Urothelium cell line (cell line): ENCODE data around the gene CMTM8.

Experiments used
- DNase-seq: peaks from one replicate; pipeline ENCODE4 v3.0.0; 2011; ENCODE audit warnings: low spot score, mixed read lengths
- FAIRE-seq: peaks from 2 replicates; lab custom pipeline; 2011; peaks lifted over from hg19 to GRCh38; lab: Jason Lieb, UNC

Gene CMTM8

GRCh38 chr3:32404714-32405113 is 166.2 kb downstream of the CMTM8 start:
- FAIRE-seq, result no peak

GRCh38 chr3:32405155-32405554 is 166.7 kb downstream of the CMTM8 start:
- no peak for DNase-seq
- FAIRE-seq, result no peak

More at GRCh38 chr3:32404714-32405113, 166.2 kb downstream of the CMTM8 start:
- DNase-seq, result no peak

DNA sequence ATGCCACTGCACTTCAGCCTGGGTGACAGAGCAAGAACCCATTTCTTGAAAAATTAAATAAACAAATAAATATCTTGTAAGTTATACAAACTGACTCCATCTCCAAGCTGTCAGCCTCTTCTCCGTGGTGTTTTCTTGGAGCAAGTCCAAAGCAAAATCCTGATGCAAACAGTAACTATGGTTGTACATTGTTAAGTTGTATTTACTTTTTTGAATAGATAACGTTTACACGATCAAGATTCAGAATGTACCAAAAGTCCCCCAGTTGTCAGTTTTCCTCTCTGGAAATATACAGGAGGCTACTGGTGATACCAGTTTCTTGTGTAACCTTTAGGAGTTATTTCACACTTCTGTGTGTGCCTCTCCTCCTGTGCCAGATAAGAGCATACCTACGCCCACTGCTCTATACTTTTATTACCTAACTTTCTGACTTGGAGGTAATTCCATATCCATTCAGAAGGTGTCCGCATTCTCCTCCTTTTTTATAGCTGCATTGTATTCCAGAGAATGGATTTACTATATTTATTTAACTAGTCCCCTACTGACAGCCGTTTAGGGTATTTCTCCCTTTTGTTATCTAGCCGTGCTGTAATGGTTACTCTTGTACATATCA is 167.3 kb downstream of the CMTM8 start:
- no peak for DNase-seq
- no peak for FAIRE-seq

GRCh38 chr3:32406486-32407408 is 168.3 kb downstream of the CMTM8 start:
- no peak for DNase-seq
- no peak for FAIRE-seq

GRCh38 chr3:32410367-32411246 is 172.1 kb downstream of the CMTM8 start:
- DNase-seq, result no peak
- FAIRE-seq, result no peak

- FAIRE-seq, result no peak
- DNase-seq, result no peak
Measured at GRCh38 chr3:32411442-32411841, 173.0 kb downstream of the CMTM8 start.

DNA sequence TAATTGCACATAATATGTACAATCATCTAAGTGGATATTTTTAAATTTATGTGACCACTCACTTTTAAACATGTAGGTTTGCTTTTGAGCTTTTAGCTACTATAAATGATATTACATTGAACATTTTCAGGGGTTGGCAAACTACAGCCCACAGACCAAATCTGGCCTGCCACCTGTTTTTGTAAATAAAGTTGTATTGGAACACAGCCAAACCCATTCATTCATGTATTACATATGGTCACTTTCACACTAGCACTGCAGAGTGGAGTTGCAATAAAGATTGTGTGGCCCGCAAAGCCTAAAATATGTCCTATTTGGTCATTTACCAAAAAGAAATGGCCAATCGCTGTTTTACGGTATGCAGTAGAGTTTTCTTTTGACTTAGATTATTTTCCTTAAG is 174.4 kb downstream of the CMTM8 start:
- no peak for FAIRE-seq

DNA sequence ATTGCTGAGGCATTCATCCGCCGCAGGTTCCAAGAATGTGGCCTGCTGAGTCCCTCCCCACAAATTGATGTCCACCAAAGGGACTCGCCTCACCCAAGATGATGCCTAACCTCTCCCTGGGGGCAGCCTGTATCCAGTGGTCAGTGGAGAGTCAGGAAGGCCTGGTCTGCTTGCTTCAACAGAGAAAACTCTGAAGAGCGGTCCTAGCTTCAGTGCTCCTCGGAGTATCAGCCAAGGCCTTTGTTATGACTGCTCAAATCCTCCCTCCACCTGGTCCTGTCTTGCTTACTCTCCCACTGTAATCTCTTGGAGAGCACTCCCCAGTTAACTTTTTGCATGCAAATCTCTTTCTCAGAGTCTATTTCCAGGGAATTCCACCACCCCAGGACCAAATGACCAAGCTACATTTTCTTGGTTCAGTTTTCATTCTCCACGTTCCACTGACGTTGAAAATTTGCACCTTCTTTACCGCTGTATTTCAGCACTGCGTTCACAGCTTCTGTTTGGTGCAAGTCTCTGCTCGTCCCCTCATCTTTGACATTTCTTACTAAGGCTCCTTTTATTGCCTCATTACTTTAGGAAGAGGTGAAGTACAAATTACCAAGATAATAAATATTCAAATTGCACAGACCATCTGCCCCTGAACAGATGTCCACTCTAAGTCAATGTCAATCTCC is 175.5 kb downstream of the CMTM8 start:
- FAIRE-seq (no peak), DNase-seq (no peak)

More for the DNA sequence above, 174.4 kb downstream of the CMTM8 start:
- no peak for DNase-seq

DNA sequence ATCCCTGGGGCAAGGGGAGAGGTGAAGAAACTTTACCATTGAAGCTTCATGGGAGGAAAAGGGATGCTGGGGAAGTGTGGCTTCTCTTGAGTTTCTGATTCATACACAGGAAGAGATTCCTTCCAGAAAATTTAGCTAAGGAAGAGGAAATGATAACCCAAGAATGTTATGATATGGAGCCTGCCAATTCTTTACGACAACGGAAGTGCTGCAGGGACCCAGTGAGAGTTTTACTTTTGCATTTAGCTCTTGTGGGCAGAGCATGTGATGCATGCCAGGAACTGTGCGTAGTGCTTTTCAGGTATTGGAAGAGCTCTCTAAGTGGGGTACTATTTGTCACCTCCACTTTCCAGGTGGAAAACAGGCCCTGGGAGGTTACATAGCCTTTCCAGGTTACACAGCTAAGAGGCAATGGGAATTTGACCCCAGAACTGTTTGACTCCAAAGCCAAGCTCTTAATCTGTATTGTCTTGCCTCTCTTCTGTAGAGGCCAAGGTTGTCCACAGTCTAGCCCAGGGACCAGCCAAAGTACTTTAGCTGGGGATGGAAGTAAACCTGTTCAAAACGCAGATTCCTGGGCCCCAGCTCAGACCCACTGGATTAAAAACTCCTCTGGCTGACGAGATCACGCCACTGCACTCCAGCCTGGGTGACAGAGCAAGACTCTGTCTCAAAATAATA is 176.2 kb downstream of the CMTM8 start:
- DNase-seq (no peak), FAIRE-seq (no peak)

DNA sequence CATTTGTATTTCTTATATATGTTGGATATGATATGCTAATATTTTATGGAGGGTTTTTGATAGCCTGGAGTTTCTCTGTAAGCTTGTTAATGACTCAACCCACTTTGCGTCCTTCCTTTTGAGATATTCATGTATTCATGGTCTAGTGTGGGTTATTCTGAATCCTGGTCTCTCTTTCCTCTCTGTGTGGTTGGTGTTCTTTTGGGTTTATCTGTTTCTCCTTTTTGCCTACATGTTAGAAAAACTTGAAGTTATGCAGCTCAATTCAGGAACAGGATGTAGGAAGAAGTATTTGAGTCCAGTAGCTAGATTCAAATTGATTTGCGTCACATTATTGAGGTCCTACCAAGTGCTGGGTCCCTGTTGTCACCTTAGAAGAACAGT is 181.3 kb downstream of the CMTM8 start:
- DNase-seq (no peak), FAIRE-seq (no peak)
